Fibroblast of skin of scalp (primary cell): ENCODE measurements around the gene SMCO3.

ENCODE experiments used
- DNase-seq: peaks from one replicate; pipeline ENCODE4 v3.0.0-alpha.2; 2013

SMCO3 gene

GRCh38 chr12:14827043-14827442, 13.1 kb upstream of the SMCO3 start:
- no peak for DNase-seq

DNA sequence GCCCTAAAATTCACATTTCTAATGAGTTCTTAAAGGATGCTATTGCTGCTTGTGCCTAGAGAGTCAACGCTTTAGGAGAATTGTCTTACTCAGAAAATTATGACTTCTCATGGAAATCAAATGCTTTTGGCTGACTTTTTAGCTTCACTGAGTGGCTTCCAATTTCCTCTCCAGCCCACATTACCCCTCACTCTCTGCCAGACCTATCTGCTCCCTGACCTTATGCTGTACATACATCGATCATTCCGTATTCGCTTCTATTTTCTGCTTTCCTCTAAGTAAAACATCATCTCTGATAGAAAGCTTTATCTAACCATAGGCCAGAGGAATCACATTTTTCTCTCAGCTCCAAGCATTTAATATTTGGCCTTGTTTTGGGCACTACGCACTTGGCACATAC, 12.5 kb upstream of the SMCO3 start:
- DNase-seq, result no peak

- no peak for DNase-seq
Measured at GRCh38 chr12:14825256-14825655, 11.3 kb upstream of the SMCO3 start.

- DNase-seq, result no peak
Measured at GRCh38 chr12:14824012-14824634, 10.1 kb upstream of the SMCO3 start.

- no peak for DNase-seq
Measured at GRCh38 chr12:14811486-14811885, 2.5 kb downstream of the SMCO3 start.

DNA sequence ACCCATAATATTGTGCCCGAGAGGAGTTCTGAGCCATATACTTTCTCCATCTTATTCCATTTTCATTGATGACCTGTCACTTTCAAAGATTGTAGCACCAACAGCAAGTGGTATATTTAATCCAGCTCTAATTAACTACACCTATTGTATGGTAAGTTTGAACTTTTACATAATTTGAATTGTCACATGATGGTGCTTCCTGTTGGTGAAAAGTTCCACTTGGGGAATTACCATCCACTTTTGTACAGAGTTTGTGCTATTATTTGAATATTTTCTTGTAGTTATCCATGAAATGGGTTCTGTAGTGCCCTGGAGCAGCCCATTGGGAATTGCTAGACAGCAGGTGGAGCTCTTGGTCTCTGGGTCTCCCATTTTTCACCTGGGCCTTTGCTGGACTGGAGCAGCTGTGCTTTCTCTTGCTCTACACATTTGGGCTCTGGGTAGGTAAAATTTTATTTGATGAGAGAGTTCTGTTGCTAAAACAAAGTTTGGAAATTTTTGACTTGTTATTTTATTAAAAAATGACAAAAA, 3.0 kb downstream of the SMCO3 start:
- DNase-seq, result no peak

- no peak for DNase-seq
Measured at GRCh38 chr12:14810167-14810952, 3.6 kb downstream of the SMCO3 start.

- DNase-seq, result no peak
Measured at GRCh38 chr12:14803830-14804160, 10.2 kb downstream of the SMCO3 start.

GRCh38 chr12:14803011-14803829, 10.8 kb downstream of the SMCO3 start, which contains the start of the genes C12orf60 and WBP11:
Gene C12orf60, plus strand, starts transcription at chr12:14803670. Its CDS starts 19,266 bp downstream, at chr12:14822936.
Gene WBP11, minus strand, starts transcription at chr12:14803478. Its CDS starts 2,095 bp downstream, at chr12:14801383.
- peak; percentile 99 for DNase-seq

DNA sequence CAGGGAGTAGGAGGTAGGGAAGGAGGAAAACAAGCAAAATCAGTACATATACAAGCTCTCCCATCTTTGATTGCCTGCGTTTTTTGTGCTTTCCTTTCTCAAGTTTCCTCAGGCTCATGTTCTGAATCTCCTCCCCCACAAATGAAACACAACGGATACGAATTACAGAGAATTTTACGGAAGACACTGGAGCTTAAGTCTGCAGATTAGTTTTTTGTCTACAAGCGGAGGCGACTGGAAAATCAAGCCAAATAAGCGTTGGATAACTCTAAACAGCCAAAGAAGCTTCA, 11.3 kb downstream of the SMCO3 start:
- no peak for DNase-seq

GRCh38 chr12:14802247-14802646, 11.7 kb downstream of the SMCO3 start:
- DNase-seq, result no peak

GRCh38 chr12:14795028-14795448, 18.9 kb downstream of the SMCO3 start:
- no peak for DNase-seq

GRCh38 chr12:14785568-14785967, 28.4 kb downstream of the SMCO3 start:
- DNase-seq, result no peak

GRCh38 chr12:14784471-14784870, 29.5 kb downstream of the SMCO3 start:
- DNase-seq, result no peak

GRCh38 chr12:14782756-14783155, 31.2 kb downstream of the SMCO3 start:
- no peak for DNase-seq

DNA sequence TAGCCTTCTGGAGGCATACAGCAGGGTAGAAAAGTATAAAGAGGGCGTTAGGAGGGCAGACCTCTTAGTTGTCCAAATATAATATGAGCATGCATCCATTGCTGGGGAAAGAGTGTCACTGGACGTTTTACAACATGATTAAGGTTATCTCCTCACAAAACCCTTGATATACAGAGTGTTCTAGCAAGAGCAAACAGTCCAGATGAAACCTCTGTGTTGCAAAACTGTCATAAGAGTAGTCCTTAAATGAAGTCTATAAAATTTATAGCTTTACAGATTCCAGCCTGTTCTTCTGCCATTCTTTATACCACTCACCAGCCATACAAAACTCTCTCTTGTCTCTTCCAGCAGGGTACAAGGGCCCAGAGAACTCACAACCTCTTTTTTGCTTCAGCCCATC, 32.4 kb downstream of the SMCO3 start:
- no peak for DNase-seq

DNA sequence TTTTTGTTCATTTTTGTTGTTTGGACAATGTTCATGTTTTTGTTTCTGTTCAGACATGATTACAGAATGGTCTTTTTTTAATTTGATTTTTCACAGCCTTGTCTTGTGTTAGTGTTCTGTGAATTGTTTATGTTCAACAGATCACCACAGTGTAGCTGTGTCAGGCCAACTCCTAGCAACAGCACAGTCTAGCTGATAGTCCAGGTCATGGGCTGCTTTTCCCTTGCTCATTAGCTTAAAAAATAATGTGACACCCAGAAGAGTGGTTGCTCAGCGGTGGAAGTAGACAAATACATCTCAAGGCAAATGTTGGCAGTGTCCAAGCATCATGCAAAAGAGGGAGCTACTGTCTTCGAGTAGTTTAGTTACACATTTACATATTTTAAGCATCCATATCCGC, 33.1 kb downstream of the SMCO3 start:
- DNase-seq, result no peak

DNA sequence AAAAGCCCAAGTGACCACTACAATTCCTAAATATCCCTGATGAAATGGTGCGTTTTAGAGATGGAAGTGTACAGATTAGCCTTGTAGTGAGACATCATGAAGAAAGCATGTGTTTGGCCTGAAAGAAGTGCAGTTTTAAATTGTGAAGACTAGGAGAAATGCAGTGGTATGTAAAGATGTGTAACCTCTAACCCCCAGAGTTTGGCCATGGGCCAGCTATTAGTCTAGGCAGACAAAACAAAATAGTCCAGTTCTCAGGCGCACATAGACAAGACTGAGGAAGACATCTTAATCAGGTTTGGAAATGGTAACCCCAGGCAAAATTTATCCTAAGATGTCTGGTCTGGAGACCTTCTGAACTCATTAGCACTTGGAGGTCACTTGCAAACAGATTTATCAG, 34.1 kb downstream of the SMCO3 start:
- DNase-seq, result peak; percentile 5

DNA sequence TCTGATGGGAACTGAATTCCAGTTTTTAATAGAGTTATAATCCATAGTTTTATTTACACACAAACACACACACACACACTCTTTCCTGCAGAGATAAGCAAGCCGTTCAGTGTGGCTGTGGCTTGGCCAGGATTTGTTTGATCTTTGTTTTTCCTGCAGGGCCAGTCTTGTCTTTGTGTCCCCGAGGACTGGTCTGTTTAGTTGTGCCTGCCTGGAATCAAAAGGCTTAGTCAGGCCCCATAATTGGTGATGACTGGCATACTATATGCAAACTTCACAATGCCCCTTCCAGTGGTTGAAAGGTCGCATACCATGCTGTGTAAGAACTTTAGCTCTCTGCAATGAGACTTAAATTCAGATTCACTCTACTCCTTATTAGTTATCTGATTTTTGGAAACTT, 36.7 kb downstream of the SMCO3 start:
- DNase-seq, result peak; percentile 6

- peak; percentile 26 for DNase-seq
Measured at GRCh38 chr12:14776236-14776961, 37.6 kb downstream of the SMCO3 start.

GRCh38 chr12:14775636-14775980, 38.4 kb downstream of the SMCO3 start:
- peak; percentile 59 for DNase-seq

- peak; percentile 70 for DNase-seq
Measured at GRCh38 chr12:14774906-14775635, 38.9 kb downstream of the SMCO3 start.
